T-cell (primary cell): ENCODE data around the gene EYA2. TPM values are rescaled to one million over a fixed set of nuclear protein-coding genes. Genes with fewer than 3 reads are reported as not detected.

Source experiments
- ATAC-seq, 4 experiments: fragments of 200-7000 bp in 3 of 4; fragments of 150-1000 bp in 1 of 4; cut with Tn5 transposase; replicated peaks in 1 of 4; 1 replicate in 3 of 4; 2 replicates in 1 of 4; pipeline ENCODE4 v1.10.0; 2021; ENCODE audit warnings: moderate library complexity in 3 of 4, mild to moderate bottlenecking in 2 of 4, moderate number of reproducible peaks in 1 of 4
- CTCF ChIA-PET, 2 donors: fragments of 300-600 bp; sonication (Branson Sonifier 250); formaldehyde crosslinking; loops; one replicate each; lab custom pipeline; 2022; ENCODE audit warnings: antibody characterized with exemption in 2 of 2; lab: Charles Lee
- POLR2A ChIA-PET, 2 donors: fragments of 300-600 bp; sonication (Branson Sonifier 250); formaldehyde crosslinking; loops; one replicate each; lab custom pipeline; 2022; ENCODE audit warnings: antibody characterized with exemption in 2 of 2; lab: Charles Lee
- DNase-seq, 35 experiments: peaks; one replicate each; pipeline versions ENCODE4 v3.0.0 to v3.0.0-alpha.2; 2013 to 2023
- H3K27ac ChIP-seq: one replicate; pipeline ENCODE4 v1.5.1; 2013; ENCODE audit warnings: low read length
- H3K27me3 ChIP-seq, 2 experiments: replicated peaks in 1 of 2; 1 replicate in 1 of 2; 2 replicates in 1 of 2; pipeline versions ENCODE4 v1.6.1 to v1.7.0; 2013; ENCODE audit warnings: low read length in 1 of 2, mixed read lengths in 1 of 2; ENCODE audit not compliant: control insufficient read depth in 2 of 2, insufficient read depth in 2 of 2; ENCODE audit errors: extremely low read depth in 1 of 2
- H3K36me3 ChIP-seq, 2 donors: 1 replicate in 1 of 2; 2 replicates in 1 of 2; pipeline versions ENCODE4 v1.6.1 to v1.7.0; 2013; ENCODE audit warnings: low read length in 1 of 2; ENCODE audit not compliant: control insufficient read depth in 2 of 2, insufficient read depth in 1 of 2; ENCODE audit errors: extremely low read depth in 1 of 2
- H3K4me1 ChIP-seq, 2 experiments: 1 replicate in 1 of 2; 2 replicates in 1 of 2; pipeline versions ENCODE4 v1.6.1 to v1.7.0; 2013; ENCODE audit warnings: low read length in 2 of 2, mixed read lengths in 1 of 2; ENCODE audit not compliant: insufficient read depth in 2 of 2, control insufficient read depth in 1 of 2; ENCODE audit errors: extremely low read depth in 1 of 2
- H3K4me3 ChIP-seq, 2 donors: 1 replicate in 1 of 2; 2 replicates in 1 of 2; pipeline versions ENCODE4 v1.5.1 to v1.7.0; 2013; ENCODE audit warnings: mild to moderate bottlenecking in 2 of 2, low read length in 1 of 2, moderate library complexity in 1 of 2; ENCODE audit not compliant: control insufficient read depth in 1 of 2; ENCODE audit errors: extremely low read depth in 1 of 2
- H3K9me3 ChIP-seq: 2 replicates; pipeline ENCODE4 v1.7.0; 2013
- H3K27ac Mint-ChIP-seq, 2 donors: one replicate each; pipeline ENCODE4 v1.8.0; 2020 to 2021; ENCODE audit warnings: mild to moderate bottlenecking in 2 of 2, mixed read lengths in 2 of 2
- H3K27me3 Mint-ChIP-seq, 2 donors: one replicate each; pipeline ENCODE4 v1.8.0; 2021 to 2022; ENCODE audit warnings: mixed read lengths in 2 of 2
- H3K36me3 Mint-ChIP-seq: one replicate; pipeline ENCODE4 v1.8.0; 2021; ENCODE audit warnings: mixed read lengths
- H3K4me1 Mint-ChIP-seq, 3 donors: one replicate each; pipeline ENCODE4 v1.8.0; 2020 to 2022; ENCODE audit warnings: mixed read lengths in 3 of 3, mild to moderate bottlenecking in 1 of 3
- H3K4me3 Mint-ChIP-seq, 3 donors: one replicate each; pipeline ENCODE4 v1.8.0; 2020 to 2022; ENCODE audit warnings: mild to moderate bottlenecking in 3 of 3, mixed read lengths in 3 of 3, moderate library complexity in 3 of 3
- H3K9me3 Mint-ChIP-seq, 3 donors: one replicate each; pipeline ENCODE4 v1.8.0; 2020 to 2022; ENCODE audit warnings: mixed read lengths in 3 of 3
- WGBS: methylation state at CpG from one replicate; pipeline ENCODE4 v1.1.5; 2013; ENCODE audit warnings: missing lambda C conversion rate; ENCODE audit not compliant: insufficient coverage; 5-methylcytosine and 5-hydroxymethylcytosine counted together
- total RNA-seq, 35 experiments: library from RNA in 6 of 35; stranded (reverse) in 6 of 35; fragments of 120-200 nt in 1 of 35; gene quantifications; one replicate each; pipeline versions ENCODE4 v1.2.1 to v1.2.4 and lab custom pipeline; 2013 to 2026

EYA2 gene
- total RNA-seq, 5 donors from 2014 or later (not counting 1 experiment from before 2014, with no cell fraction given): not detected

GRCh38 chr20:47095690-47096089, 201.0 kb downstream of the EYA2 start:
- H3K27ac ChIP-seq: no peak overlapping the region
- ATAC-seq (no peak), DNase-seq (no peak)
- Mint-ChIP-seq H3K4me3 (no peak overlapping the region), H3K9me3 (peaks cover 0 to 18% (median 8%) of the 10 kb centered on the region in 3 donors), H3K36me3 (no peaks in the 10 kb centered on the region), H3K4me1 (no peaks in the 10 kb centered on the region), H3K27me3 (peaks cover 10 to 23% of the 10 kb centered on the region in 2 donors), H3K27ac (no peak overlapping the region)
- no peaks in the 10 kb centered on the region for H3K9me3 ChIP-seq
- no CpG with 5 or more reads among the region's 1 CpG for WGBS
- no peaks in the 10 kb centered on the region for H3K36me3 ChIP-seq
- peaks cover 0 to 18% of the 10 kb centered on the region in 2 experiments for H3K27me3 ChIP-seq
- no peak overlapping the region for H3K4me3 ChIP-seq
- CTCF ChIA-PET: no interaction called here
- POLR2A ChIA-PET: no interaction called here
- H3K4me1 ChIP-seq: no peaks in the 10 kb centered on the region

DNA sequence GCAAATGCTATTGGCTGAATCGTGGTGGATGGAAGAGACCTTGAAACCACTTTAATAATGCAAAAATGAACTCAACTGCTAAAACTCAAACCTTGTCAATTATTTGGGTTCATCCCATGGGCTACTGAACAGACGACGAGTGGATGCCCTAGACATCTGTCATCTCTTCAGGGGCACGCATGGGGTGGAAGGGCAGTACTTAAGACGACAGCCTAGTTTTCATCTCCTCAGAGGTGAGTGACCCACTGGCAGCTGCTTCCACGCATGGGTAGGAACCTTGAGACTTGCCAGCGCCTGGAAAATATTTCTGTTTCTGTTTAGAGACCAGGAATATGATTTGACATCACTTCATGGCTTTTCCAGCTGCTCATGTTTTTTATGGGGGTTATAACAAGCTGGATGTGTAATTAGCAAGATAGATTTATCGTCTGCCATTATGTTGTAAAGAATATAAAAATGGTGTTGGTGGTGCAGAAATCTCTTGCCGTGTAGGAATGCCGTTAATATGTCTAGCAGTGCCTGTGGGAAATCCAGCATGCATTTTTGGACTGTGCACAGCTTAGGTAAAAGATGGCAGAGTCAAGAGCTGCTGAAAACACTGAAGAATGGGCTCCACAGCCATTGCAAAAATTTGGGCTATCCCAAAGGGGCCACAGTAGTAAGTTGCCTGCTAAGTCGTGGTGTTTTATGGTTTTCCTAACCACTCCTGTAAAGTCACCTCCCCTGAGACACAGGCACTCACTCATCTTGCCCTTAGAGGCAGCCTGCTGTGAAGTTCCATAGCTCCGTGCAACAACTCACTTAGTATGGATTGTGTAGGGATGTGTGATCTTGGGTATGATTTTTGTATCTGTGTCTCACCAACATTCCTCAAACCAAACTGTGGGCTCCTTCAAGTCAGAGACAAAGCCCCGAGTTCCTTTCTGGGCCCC, 203.3 kb downstream of the EYA2 start:
- H3K4me1 Mint-ChIP-seq: no peaks in the 10 kb centered on the region
- 77% methylated on average over 10 of the region's 13 CpGs for WGBS

GRCh38 chr20:47099093-47099492, 204.4 kb downstream of the EYA2 start:
- WGBS: 90% methylated on average over 2 of the region's 7 CpGs
- Histone ChIP-seq H3K36me3 (no peaks in the 10 kb centered on the region), H3K9me3 (no peaks in the 10 kb centered on the region), H3K27me3 (peaks cover 0 to 11% of the 10 kb centered on the region in 2 experiments), H3K4me3 (no peak overlapping the region), H3K4me1 (no peaks in the 10 kb centered on the region), H3K27ac (no peak overlapping the region)
- ATAC-seq (no peak), DNase-seq (no peak)
- Mint-ChIP-seq H3K36me3 (no peaks in the 10 kb centered on the region), H3K27me3 (peaks cover 10 to 26% of the 10 kb centered on the region in 2 donors), H3K4me1 (no peaks in the 10 kb centered on the region), H3K4me3 (no peak overlapping the region), H3K9me3 (peaks cover 3 to 32% (median 14%) of the 10 kb centered on the region in 3 donors), H3K27ac (no peak overlapping the region)
- ChIA-PET CTCF (no interaction called here), POLR2A (no interaction called here)

More for the DNA sequence above, 203.3 kb downstream of the EYA2 start:
- Mint-ChIP-seq H3K9me3 (peaks cover 0 to 26% (median 9%) of the 10 kb centered on the region in 3 donors), H3K36me3 (no peaks in the 10 kb centered on the region), H3K27ac (no peak overlapping the region), H3K27me3 (peaks cover 10 to 21% of the 10 kb centered on the region in 2 donors), H3K4me3 (no peak overlapping the region)
- peaks cover 0 to 17% of the 10 kb centered on the region in 2 experiments for H3K27me3 ChIP-seq
- CTCF ChIA-PET: no interaction called here
- no peak for DNase-seq
- POLR2A ChIA-PET: no interaction called here
- H3K9me3 ChIP-seq: no peaks in the 10 kb centered on the region
- no peak overlapping the region for H3K27ac ChIP-seq
- H3K36me3 ChIP-seq: no peaks in the 10 kb centered on the region
- no peak overlapping the region for H3K4me3 ChIP-seq
- no peaks in the 10 kb centered on the region for H3K4me1 ChIP-seq
- no peak for ATAC-seq

- no peak for DNase-seq
- Mint-ChIP-seq H3K36me3 (no peaks in the 10 kb centered on the region), H3K27me3 (peaks cover 13 to 32% of the 10 kb centered on the region in 2 donors), H3K4me3 (no peak overlapping the region), H3K27ac (no peak overlapping the region), H3K9me3 (peaks cover 3 to 28% (median 14%) of the 10 kb centered on the region in 3 donors), H3K4me1 (no peaks in the 10 kb centered on the region)
- Histone ChIP-seq H3K4me3 (no peak overlapping the region), H3K9me3 (no peaks in the 10 kb centered on the region), H3K27ac (no peak overlapping the region), H3K4me1 (no peaks in the 10 kb centered on the region), H3K27me3 (peaks cover 0 to 16% of the 10 kb centered on the region in 2 experiments), H3K36me3 (no peaks in the 10 kb centered on the region)
- no peak for ATAC-seq
- CTCF ChIA-PET: no interaction called here
- POLR2A ChIA-PET: interaction anchor here in 1 of 2 donors (0.6 kb wide), 1 partner anchor 15 kb away, joined by 3 read pairs; no protein-coding TSS in a partner anchor
- WGBS: no CpG with 5 or more reads among the region's 6 CpGs
Observed at GRCh38 chr20:47099825-47100441, 205.3 kb downstream of the EYA2 start.

DNA sequence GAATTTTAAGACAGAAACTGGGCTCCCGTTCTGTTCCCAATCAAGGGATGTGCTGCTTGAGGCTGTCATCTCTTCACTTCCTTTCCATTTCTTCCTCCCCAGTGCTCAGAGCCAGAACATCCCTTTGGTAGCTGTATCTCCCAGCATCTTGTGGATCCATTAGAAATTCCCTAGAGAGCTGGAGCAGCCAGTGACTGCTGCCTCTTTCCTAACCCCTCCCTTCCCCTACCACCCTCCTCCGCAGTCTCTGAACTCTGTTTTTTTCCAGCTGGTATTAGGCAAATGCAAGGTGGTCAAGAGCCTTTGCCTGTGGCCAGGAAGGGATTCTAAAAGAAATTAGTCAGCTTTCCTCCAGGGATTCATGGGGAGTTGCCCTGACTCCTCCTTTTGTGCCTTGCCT, 208.0 kb downstream of the EYA2 start:
- Mint-ChIP-seq H3K9me3 (peaks cover 3 to 13% (median 6%) of the 10 kb centered on the region in 3 donors), H3K4me3 (no peak overlapping the region), H3K36me3 (no peaks in the 10 kb centered on the region), H3K27me3 (peaks cover 30 to 53% of the 10 kb centered on the region in 2 donors), H3K27ac (no peak overlapping the region), H3K4me1 (no peaks in the 10 kb centered on the region)
- DNase-seq (no peak), ATAC-seq (no peak)
- CTCF ChIA-PET: no interaction called here
- POLR2A ChIA-PET: no interaction called here
- no peaks in the 10 kb centered on the region for H3K36me3 ChIP-seq
- no peak overlapping the region for H3K4me3 ChIP-seq
- no peaks in the 10 kb centered on the region for H3K4me1 ChIP-seq
- H3K27me3 ChIP-seq: peaks cover 0 to 16% of the 10 kb centered on the region in 2 experiments
- no peaks in the 10 kb centered on the region for H3K9me3 ChIP-seq
- WGBS: no CpG with 5 or more reads among the region's 2 CpGs
- no peak overlapping the region for H3K27ac ChIP-seq

DNA sequence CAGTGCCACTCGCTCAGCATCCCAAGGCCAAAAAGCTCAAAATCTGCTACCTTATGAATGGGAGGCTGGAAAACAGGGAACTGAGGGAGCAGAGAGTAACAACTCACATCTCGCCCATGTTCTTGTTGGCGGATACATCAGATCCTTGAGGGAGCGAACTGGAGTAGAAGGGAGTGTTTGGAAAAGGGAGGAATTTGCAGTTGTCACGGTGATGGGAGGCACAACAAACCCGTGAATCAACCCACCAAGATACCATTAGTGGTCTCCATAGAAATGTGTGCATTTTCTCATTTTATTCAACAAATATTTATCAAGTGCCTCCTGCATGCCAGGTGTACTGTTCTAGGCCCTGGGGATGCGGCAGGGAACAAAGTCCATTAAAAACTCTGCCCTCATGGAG, 212.1 kb downstream of the EYA2 start:
- Mint-ChIP-seq H3K9me3 (peaks cover 6 to 16% (median 10%) of the 10 kb centered on the region in 3 donors), H3K4me3 (no peak overlapping the region), H3K4me1 (no peaks in the 10 kb centered on the region), H3K27me3 (peaks cover 21 to 40% of the 10 kb centered on the region in 2 donors), H3K27ac (no peak overlapping the region), H3K36me3 (no peaks in the 10 kb centered on the region)
- ATAC-seq (no peak), DNase-seq (no peak)
- ChIA-PET POLR2A (no interaction called here), CTCF (no interaction called here)
- Histone ChIP-seq H3K9me3 (no peaks in the 10 kb centered on the region), H3K27me3 (peaks cover 0 to 7% of the 10 kb centered on the region in 2 experiments), H3K4me1 (no peaks in the 10 kb centered on the region), H3K27ac (no peak overlapping the region), H3K4me3 (no peak overlapping the region), H3K36me3 (no peaks in the 10 kb centered on the region)
- WGBS: 67% methylated on average over 1 of the region's 7 CpGs
